Sigmoid colon (tissue), 4 donors: ENCODE measurements around the gene CPEB3.
"Not testable (repeated sequence)": the region's sequence is repeated elsewhere in the genome, so short reads cannot be mapped to it uniquely, and the experiment has no call there.

Experiments used
- POLR2A ChIP-seq, 2 donors: fragments of 450-650 bp; IDR thresholded peaks; one replicate each; pipeline ENCODE4 v1.6.1; 2016; ENCODE audit warnings: antibody characterized with exemption in 2 of 2, mild to moderate bottlenecking in 2 of 2, moderate library complexity in 2 of 2
- POLR2AphosphoS5 ChIP-seq, 4 donors: sonication (generic); formaldehyde crosslinking; IDR thresholded peaks; one replicate each; pipeline ENCODE4 v1.6.1; 2017; ENCODE audit warnings: antibody characterized with exemption in 4 of 4

GRCh38 chr10:92025340-92025739 lies 265.5 kb downstream of the CPEB3 start:
- not testable (repeated sequence) for TF ChIP-seq POLR2A, POLR2AphosphoS5 (IDR thresholded peaks at IDR 0.05)
